ENCODE measurements around the gene ADD3. TPM values are rescaled to one million over a fixed set of nuclear protein-coding genes. Genes with fewer than 3 reads are reported as not detected.

The ADD3 gene
- total and polyA plus RNA-seq, 2 donors (not counting 3 experiments of a cell fraction or from before 2014, with no cell fraction given) = 14.9 to 55.2 TPM

GRCh38 chr10:110153396-110153795 is 145.6 kb downstream of the ADD3 start:
- no peaks in the 10 kb centered on the region for H4K20me1 ChIP-seq (replicated peaks; ENCODE audit: control insufficient read depth, extremely low read depth, insufficient read depth, low read length)
- ChIA-PET CTCF (interaction anchor here (1.2 to 1.3 kb wide), 3 partner anchors 11 to 53 kb away, joined by 3 read pairs; no protein-coding TSS in a partner anchor), POLR2A (no interaction called here)
- H3K4me1 ChIP-seq (ENCODE audit: control insufficient read depth, extremely low read depth, insufficient read depth, low read length) = no peaks in the 10 kb centered on the region
- FAIRE-seq (no peak), DNase-seq (ENCODE audit: low read depth, low spot score) (no peak)
- no peak overlapping the region for H3K9ac ChIP-seq (replicated peaks; ENCODE audit: extremely low read depth, insufficient read depth, low read length)
- no peak overlapping the region for H3K27ac ChIP-seq (ENCODE audit: insufficient read depth, low read depth, low read length)
- H3K36me3 ChIP-seq (ENCODE audit: control insufficient read depth in 2 of 2, extremely low read depth in 1 of 2, insufficient read depth in 2 of 2, low read length in 2 of 2) = no peaks in the 10 kb centered on the region
- dilution Hi-C loops (cut with MboI; ENCODE audit: extremely low pct_ligation_motif_present, low sequenced_read_pairs) = no loop called here
- no peak overlapping the region for H2AFZ ChIP-seq (ENCODE audit: low read depth, low read length)
- intact Hi-C loops (cut with micrococcal nuclease) = no loop called here
- H3K9me1 ChIP-seq (replicated peaks; ENCODE audit: control insufficient read depth, extremely low read depth, insufficient read depth, low read length) = no peaks in the 10 kb centered on the region
- no peak overlapping the region for H3K4me3 ChIP-seq (replicated peaks in 1 of 3; ENCODE audit: insufficient read depth in 1 of 3, low read depth in 1 of 3, low read length in 3 of 3)
- no peaks in the 10 kb centered on the region for H3K79me2 ChIP-seq (ENCODE audit: control insufficient read depth, insufficient read depth, low read length)
- H3K4me2 ChIP-seq (ENCODE audit: insufficient read depth, low read length) = no peak overlapping the region
- H3K9me3 ChIP-seq (replicated peaks; ENCODE audit: control insufficient read depth, insufficient read depth, low read length) = no peaks in the 10 kb centered on the region
- BruUV-seq (replicated peaks) = no TSS peak
- TF ChIP-seq POLR2AphosphoS5 (IDR thresholded peaks at IDR 0.05; ENCODE audit: insufficient read depth, low read depth, low read length) = no peak
- TF ChIP-seq CTCF (IDR thresholded peaks at IDR 0.05; ENCODE audit: extremely low read depth in 1 of 2, insufficient read depth in 1 of 2, low read depth in 1 of 2, low read length in 2 of 2) = no peak
- no peak for TF ChIP-seq POLR2A (IDR thresholded peaks at IDR 0.05; ENCODE audit: low read depth, low read length)
- no peak for TF ChIP-seq FOS (IDR thresholded peaks at IDR 0.05; ENCODE audit: borderline replicate concordance, insufficient read depth, low read length)
- no peak for TF ChIP-seq MYC (IDR thresholded peaks at IDR 0.05; ENCODE audit: low read depth, low read length)
- TF ChIP-seq EZH2 (IDR thresholded peaks at IDR 0.05; ENCODE audit: borderline replicate concordance, low read depth, low read length, severe bottlenecking) = no peak
- no peak for TF ChIP-seq JUN (IDR thresholded peaks at IDR 0.05; ENCODE audit: borderline replicate concordance, insufficient read depth, insufficient read length, low read depth)
- no peak for TF ChIP-seq MAX (IDR thresholded peaks at IDR 0.05; ENCODE audit: insufficient read depth, insufficient read length)
- no peak for TF ChIP-seq GATA2 (IDR thresholded peaks at IDR 0.05; ENCODE audit: insufficient read depth, insufficient read length, low read depth, low read length)
- H3K27me3 ChIP-seq (ENCODE audit: control insufficient read depth in 2 of 2, insufficient read depth in 2 of 2, low read length in 2 of 2) = peaks cover 0 to 8% of the 10 kb centered on the region in 2 experiments
